Karpas-422 (cell line): ENCODE results near the gene MAPRE3. TPM values are rescaled to one million over a fixed set of nuclear protein-coding genes. Genes with fewer than 3 reads are reported as not detected.

Experiments
- DNase-seq: peaks from one replicate; pipeline ENCODE4 v3.0.0-alpha.2; 2015
- H2AFZ ChIP-seq: fragments of 200-600 bp; sonication (generic); 2 replicates; pipeline ENCODE4 v1.6.1; 2014; ENCODE audit warnings: antibody characterized with exemption, low read length, mixed read lengths
- H3K27ac ChIP-seq: fragments of 200-600 bp; sonication (generic); 2 replicates; pipeline ENCODE4 v1.5.1; 2014; ENCODE audit warnings: mild to moderate bottlenecking, low read length, moderate library complexity
- H3K27me3 ChIP-seq: fragments of 200-600 bp; sonication (generic); 2 replicates; pipeline ENCODE4 v1.6.1; 2014; ENCODE audit warnings: low read length, mixed read lengths
- H3K36me3 ChIP-seq: fragments of 200-600 bp; sonication (generic); 2 replicates; pipeline ENCODE4 v1.6.1; 2014; ENCODE audit warnings: low read length, mixed read lengths; ENCODE audit not compliant: insufficient read depth
- H3K4me1 ChIP-seq: fragments of 200-600 bp; sonication (generic); 2 replicates; pipeline ENCODE4 v1.6.1; 2014; ENCODE audit warnings: mild to moderate bottlenecking, low read length, mixed read lengths
- H3K4me2 ChIP-seq: fragments of 200-600 bp; sonication (generic); 2 replicates; pipeline ENCODE4 v1.6.1; 2014; ENCODE audit warnings: low read length, low read depth, mild to moderate bottlenecking; ENCODE audit not compliant: poor library complexity, severe bottlenecking
- H3K4me3 ChIP-seq: fragments of 200-600 bp; sonication (generic); 2 replicates; pipeline ENCODE4 v1.5.1; 2014; ENCODE audit warnings: mild to moderate bottlenecking, antibody characterized with exemption, low read length, mixed read lengths
- H3K79me2 ChIP-seq: fragments of 200-600 bp; sonication (generic); 2 replicates; pipeline ENCODE4 v1.6.1; 2014; ENCODE audit warnings: mild to moderate bottlenecking, low read length, mixed read lengths
- H3K9ac ChIP-seq: fragments of 200-600 bp; sonication (generic); 2 replicates; pipeline ENCODE4 v1.6.0; 2014; ENCODE audit warnings: low read length
- H3K9me2 ChIP-seq: fragments of 200-600 bp; sonication (generic), shearing (Covaris generic); replicated peaks from 2 replicates; pipeline ENCODE4 v1.6.0; 2014; ENCODE audit warnings: mild to moderate bottlenecking, low read length, moderate library complexity; ENCODE audit not compliant: insufficient read depth
- H3K9me3 ChIP-seq: fragments of 300-700, 200-600 bp; sonication (generic); 2 replicates; pipeline ENCODE4 v1.6.1; 2014; ENCODE audit warnings: low read length, mixed read lengths
- H4K20me1 ChIP-seq: fragments of 200-600 bp; sonication (generic); 2 replicates; pipeline ENCODE4 v1.6.1; 2014; ENCODE audit warnings: mild to moderate bottlenecking, antibody characterized with exemption, low read length, low read depth; ENCODE audit not compliant: insufficient read depth
- total RNA-seq: library from RNA; depleted of rRNA; stranded (reverse); fragments of >200 nt; shearing (Covaris generic); gene quantifications from 2 replicates; pipeline ENCODE4 v1.2.3, GENCODE V29; 2014; ENCODE audit warnings: low replicate concordance

MAPRE3 gene
- total RNA-seq, 1 experiment from 2014 or later, result 0.30 TPM

GRCh38 chr2:27069961-27070618, 99.7 kb downstream of the MAPRE3 start:
- Histone ChIP-seq H3K9me2 (no peaks in the 10 kb centered on the region), H3K36me3 (peaks cover 19% of the 10 kb centered on the region; the same call in 1 of the 2 replicates), H3K4me3 (peak overlapping the region; percentile 73), H3K4me1 (peaks cover 27% of the 10 kb centered on the region), H3K27ac (no peak overlapping the region), H4K20me1 (no peaks in the 10 kb centered on the region; the same call in 1 of the 2 replicates), H3K4me2 (peak overlapping the region; percentile 93), H3K79me2 (peaks cover 30% of the 10 kb centered on the region), H3K9me3 (no peaks in the 10 kb centered on the region), H3K27me3 (no peaks in the 10 kb centered on the region), H2AFZ (no peak overlapping the region), H3K9ac (peak overlapping the region; percentile 79)
- no peak for DNase-seq

- Histone ChIP-seq H3K79me2 (peaks cover 30% of the 10 kb centered on the region), H4K20me1 (no peaks in the 10 kb centered on the region; the same call in 1 of the 2 replicates), H3K36me3 (peaks cover 19% of the 10 kb centered on the region; the same call in 1 of the 2 replicates), H2AFZ (0 out of 2 replicates have a peak overlapping the region, but pooled peaks have one; percentile 19), H3K27ac (no peak overlapping the region; the same call in 1 of the 2 replicates), H3K9me3 (no peaks in the 10 kb centered on the region), H3K4me2 (peak overlapping the region; percentile 93), H3K9ac (peak overlapping the region; percentile 79), H3K27me3 (no peaks in the 10 kb centered on the region), H3K4me1 (peaks cover 34% of the 10 kb centered on the region), H3K4me3 (peak overlapping the region; percentile 73), H3K9me2 (no peaks in the 10 kb centered on the region)
- no peak for DNase-seq
Observed at GRCh38 chr2:27070653-27071276, 100.3 kb downstream of the MAPRE3 start.

- H3K4me2 ChIP-seq, result peak within 1 kb of the TSS; percentile 93
- DNase-seq, result peak; percentile 97
- peaks cover 30% of the 10 kb centered on the region for H3K79me2 ChIP-seq
- no peaks in the 10 kb centered on the region for H3K27me3 ChIP-seq
- H3K27ac ChIP-seq, result no peak within 1 kb of the TSS; the same call in 1 of the 2 replicates
- H3K36me3 ChIP-seq, result peaks cover 19% of the 10 kb centered on the region; the same call in 1 of the 2 replicates
- no peaks in the 10 kb centered on the region for H3K9me3 ChIP-seq
- peak within 1 kb of the TSS; percentile 73 for H3K4me3 ChIP-seq
- H3K9ac ChIP-seq, result peak within 1 kb of the TSS; percentile 79
- no peaks in the 10 kb centered on the region for H3K9me2 ChIP-seq
- no peaks in the 10 kb centered on the region; the same call in 1 of the 2 replicates for H4K20me1 ChIP-seq
- peak within 1 kb of the TSS; percentile 43; the same call in 1 of the 2 replicates for H2AFZ ChIP-seq
- peaks cover 36% of the 10 kb centered on the region for H3K4me1 ChIP-seq
Observed at GRCh38 chr2:27071277-27071989, 101.0 kb downstream of the MAPRE3 start, which contains the start of gene OST4. Gene OST4 (minus strand): TSS chr2:27071654.

- Histone ChIP-seq H3K27me3 (no peaks in the 10 kb centered on the region), H2AFZ (peak overlapping the region; percentile 43; the same call in 1 of the 2 replicates), H3K4me1 (peaks cover 36% of the 10 kb centered on the region)
Observed at GRCh38 chr2:27071990-27072830, 101.8 kb downstream of the MAPRE3 start.

GRCh38 chr2:27072920-27073319, 102.5 kb downstream of the MAPRE3 start:
- no peaks in the 10 kb centered on the region; the same call in 1 of the 2 replicates for H4K20me1 ChIP-seq
- H3K4me3 ChIP-seq, result no peak overlapping the region
- no peak overlapping the region for H3K4me2 ChIP-seq

More at GRCh38 chr2:27071990-27072830, 101.8 kb downstream of the MAPRE3 start:
- H4K20me1 ChIP-seq, result no peaks in the 10 kb centered on the region; the same call in 1 of the 2 replicates
- H3K36me3 ChIP-seq, result peaks cover 19% of the 10 kb centered on the region; the same call in 1 of the 2 replicates
- H3K9ac ChIP-seq, result peak overlapping the region; percentile 74
- DNase-seq, result no peak
- peak overlapping the region; percentile 93 for H3K4me2 ChIP-seq
- H3K9me2 ChIP-seq, result no peaks in the 10 kb centered on the region
- H3K9me3 ChIP-seq, result no peaks in the 10 kb centered on the region
- no peak overlapping the region for H3K27ac ChIP-seq
- peak overlapping the region; percentile 73 for H3K4me3 ChIP-seq
- peaks cover 30% of the 10 kb centered on the region for H3K79me2 ChIP-seq

GRCh38 chr2:27073782-27074181, 103.3 kb downstream of the MAPRE3 start:
- Histone ChIP-seq H3K4me2 (no peak overlapping the region), H3K9ac (no peak overlapping the region), H2AFZ (no peak overlapping the region), H3K4me1 (peaks cover 36% of the 10 kb centered on the region), H3K79me2 (peaks cover 26% of the 10 kb centered on the region), H3K9me2 (no peaks in the 10 kb centered on the region), H4K20me1 (no peaks in the 10 kb centered on the region; the same call in 1 of the 2 replicates), H3K36me3 (peaks cover 12% of the 10 kb centered on the region; the same call in 1 of the 2 replicates), H3K9me3 (no peaks in the 10 kb centered on the region), H3K27ac (no peak overlapping the region), H3K27me3 (no peaks in the 10 kb centered on the region), H3K4me3 (no peak overlapping the region)
- no peak for DNase-seq

More at GRCh38 chr2:27072920-27073319, 102.5 kb downstream of the MAPRE3 start:
- Histone ChIP-seq H3K4me1 (peaks cover 36% of the 10 kb centered on the region), H3K9me3 (no peaks in the 10 kb centered on the region), H3K27ac (no peak overlapping the region), H3K79me2 (peaks cover 30% of the 10 kb centered on the region), H3K9me2 (no peaks in the 10 kb centered on the region), H3K27me3 (no peaks in the 10 kb centered on the region), H2AFZ (no peak overlapping the region), H3K9ac (no peak overlapping the region), H3K36me3 (peaks cover 19% of the 10 kb centered on the region; the same call in 1 of the 2 replicates)
- DNase-seq, result no peak
